ENCODE data around the gene ZMAT1. TPM values are rescaled to one million over a fixed set of nuclear protein-coding genes. Genes with fewer than 3 reads are reported as not detected.

Gene ZMAT1
- total RNA-seq (2022; extraction: Qiagen RNA extraction): 0.08 TPM in 1 of 5 replicates, not detected in the others

GRCh38 chrX:101931488-101932248, at the start of gene ZMAT1:
Gene ZMAT1, minus strand, starts transcription at chrX:101932027. Its CDS starts 19 bp downstream, at chrX:101932008.

Other genes starting within 250 kb of the ZMAT1 start
- gene TCEAL2, start 193.7 kb upstream of the ZMAT1 start, total RNA-seq (2022; extraction: Qiagen RNA extraction): not detected in 5 replicates
- gene TCEAL6, start 210.5 kb upstream of the ZMAT1 start, total RNA-seq (2022; extraction: Qiagen RNA extraction): not detected in 5 replicates
- not detected in 5 replicates for gene BEX5, start 223.9 kb upstream of the ZMAT1 start, total RNA-seq (2022; extraction: Qiagen RNA extraction)